Measurements from ENCODE around the gene NAA16.

GRCh38 chr13:41268764-41269163 is 42.3 kb upstream of the NAA16 start:
- TF ChIP-seq, protein P1, sequence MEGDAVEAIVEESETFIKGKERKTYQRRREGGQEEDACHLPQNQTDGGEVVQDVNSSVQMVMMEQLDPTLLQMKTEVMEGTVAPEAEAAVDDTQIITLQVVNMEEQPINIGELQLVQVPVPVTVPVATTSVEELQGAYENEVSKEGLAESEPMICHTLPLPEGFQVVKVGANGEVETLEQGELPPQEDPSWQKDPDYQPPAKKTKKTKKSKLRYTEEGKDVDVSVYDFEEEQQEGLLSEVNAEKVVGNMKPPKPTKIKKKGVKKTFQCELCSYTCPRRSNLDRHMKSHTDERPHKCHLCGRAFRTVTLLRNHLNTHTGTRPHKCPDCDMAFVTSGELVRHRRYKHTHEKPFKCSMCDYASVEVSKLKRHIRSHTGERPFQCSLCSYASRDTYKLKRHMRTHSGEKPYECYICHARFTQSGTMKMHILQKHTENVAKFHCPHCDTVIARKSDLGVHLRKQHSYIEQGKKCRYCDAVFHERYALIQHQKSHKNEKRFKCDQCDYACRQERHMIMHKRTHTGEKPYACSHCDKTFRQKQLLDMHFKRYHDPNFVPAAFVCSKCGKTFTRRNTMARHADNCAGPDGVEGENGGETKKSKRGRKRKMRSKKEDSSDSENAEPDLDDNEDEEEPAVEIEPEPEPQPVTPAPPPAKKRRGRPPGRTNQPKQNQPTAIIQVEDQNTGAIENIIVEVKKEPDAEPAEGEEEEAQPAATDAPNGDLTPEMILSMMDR (IDR thresholded peaks at IDR 0.05) = no peak
- no peak for TF ChIP-seq POLR2A (IDR thresholded peaks at IDR 0.05)
- TF ChIP-seq EP300 (IDR thresholded peaks at IDR 0.05) = no peak
